ENCODE measurements around the gene KHDRBS2.

DNA sequence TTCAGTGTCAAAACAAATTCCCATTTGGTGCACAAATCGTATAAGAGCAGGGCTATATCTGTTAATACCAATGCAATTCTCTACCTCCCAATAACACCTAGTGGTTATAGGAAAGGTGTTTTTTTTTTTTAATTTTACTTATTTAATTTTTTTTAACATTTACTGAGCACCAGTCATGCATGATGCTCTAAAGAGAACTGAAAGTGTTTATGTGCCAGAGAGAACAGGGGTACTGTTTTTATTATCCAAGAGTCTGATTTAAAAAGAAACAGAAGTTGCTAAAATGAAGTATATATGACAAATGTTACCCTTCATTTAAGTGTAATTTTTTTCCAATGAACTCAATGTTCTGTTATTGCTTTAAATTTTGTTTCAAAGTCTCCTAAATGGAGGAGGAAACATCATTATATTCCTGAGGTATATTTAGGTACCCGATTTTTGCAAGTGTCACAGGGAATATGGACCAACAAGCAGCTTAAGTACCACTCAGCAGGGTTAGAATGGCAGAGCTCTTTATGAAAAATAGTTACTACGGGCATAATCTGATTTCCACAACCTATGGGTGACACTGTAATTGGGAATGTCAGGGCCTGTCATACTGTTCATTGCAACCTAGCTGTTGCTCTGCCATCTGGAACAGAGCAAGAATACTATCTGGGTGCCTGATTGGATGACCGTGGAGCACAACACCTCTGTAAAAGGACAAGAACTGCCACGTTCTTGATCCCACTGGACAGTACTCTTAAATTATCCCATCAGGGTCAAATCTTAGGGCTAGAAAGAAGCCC, 195.4 kb downstream of the KHDRBS2 start:
- TF ChIP-seq, protein P1, sequence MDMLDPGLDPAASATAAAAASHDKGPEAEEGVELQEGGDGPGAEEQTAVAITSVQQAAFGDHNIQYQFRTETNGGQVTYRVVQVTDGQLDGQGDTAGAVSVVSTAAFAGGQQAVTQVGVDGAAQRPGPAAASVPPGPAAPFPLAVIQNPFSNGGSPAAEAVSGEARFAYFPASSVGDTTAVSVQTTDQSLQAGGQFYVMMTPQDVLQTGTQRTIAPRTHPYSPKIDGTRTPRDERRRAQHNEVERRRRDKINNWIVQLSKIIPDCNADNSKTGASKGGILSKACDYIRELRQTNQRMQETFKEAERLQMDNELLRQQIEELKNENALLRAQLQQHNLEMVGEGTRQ (IDR thresholded peaks at IDR 0.05; ENCODE audit: borderline replicate concordance, low read depth, low read length), result no peak
- no peak for TF ChIP-seq TAF1 (IDR thresholded peaks at IDR 0.05; ENCODE audit: borderline replicate concordance, low read depth, low read length)
- TF ChIP-seq EP300 (IDR thresholded peaks at IDR 0.05; ENCODE audit: borderline replicate concordance in 1 of 2, low read depth in 1 of 2, low read length in 1 of 2), result no peak
- TF ChIP-seq YY1 (IDR thresholded peaks at IDR 0.05; ENCODE audit: low read depth), result no peak
- TF ChIP-seq GATA2 (CRISPR knock-in tag; IDR thresholded peaks at IDR 0.05), result no peak
- TF ChIP-seq, protein P2, sequence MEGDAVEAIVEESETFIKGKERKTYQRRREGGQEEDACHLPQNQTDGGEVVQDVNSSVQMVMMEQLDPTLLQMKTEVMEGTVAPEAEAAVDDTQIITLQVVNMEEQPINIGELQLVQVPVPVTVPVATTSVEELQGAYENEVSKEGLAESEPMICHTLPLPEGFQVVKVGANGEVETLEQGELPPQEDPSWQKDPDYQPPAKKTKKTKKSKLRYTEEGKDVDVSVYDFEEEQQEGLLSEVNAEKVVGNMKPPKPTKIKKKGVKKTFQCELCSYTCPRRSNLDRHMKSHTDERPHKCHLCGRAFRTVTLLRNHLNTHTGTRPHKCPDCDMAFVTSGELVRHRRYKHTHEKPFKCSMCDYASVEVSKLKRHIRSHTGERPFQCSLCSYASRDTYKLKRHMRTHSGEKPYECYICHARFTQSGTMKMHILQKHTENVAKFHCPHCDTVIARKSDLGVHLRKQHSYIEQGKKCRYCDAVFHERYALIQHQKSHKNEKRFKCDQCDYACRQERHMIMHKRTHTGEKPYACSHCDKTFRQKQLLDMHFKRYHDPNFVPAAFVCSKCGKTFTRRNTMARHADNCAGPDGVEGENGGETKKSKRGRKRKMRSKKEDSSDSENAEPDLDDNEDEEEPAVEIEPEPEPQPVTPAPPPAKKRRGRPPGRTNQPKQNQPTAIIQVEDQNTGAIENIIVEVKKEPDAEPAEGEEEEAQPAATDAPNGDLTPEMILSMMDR (IDR thresholded peaks at IDR 0.05), result no peak
- TF ChIP-seq RXRA (IDR thresholded peaks at IDR 0.05; ENCODE audit: borderline replicate concordance, low read depth), result no peak
- TF ChIP-seq FOXM1 (IDR thresholded peaks at IDR 0.05; ENCODE audit: low read depth), result no peak

Measured in SK-N-SH (cell line).